Vagina (tissue), 2 donors: ENCODE data around the gene MDFI.

ENCODE experiments used
- CTCF ChIP-seq, 3 experiments: fragments of 450-650 bp in 2 of 3; fragments of 200-600 bp in 1 of 3; sonication (generic) in 1 of 3; IDR thresholded peaks; one replicate each; pipeline ENCODE4 v1.5.1; 2017 to 2019; ENCODE audit warnings: antibody characterized with exemption in 3 of 3, mild to moderate bottlenecking in 2 of 3, moderate library complexity in 2 of 3
- POLR2A ChIP-seq, 2 donors: fragments of 450-650 bp; IDR thresholded peaks; one replicate each; pipeline ENCODE4 v1.6.1; 2017; ENCODE audit warnings: antibody characterized with exemption in 2 of 2, mild to moderate bottlenecking in 2 of 2, moderate library complexity in 2 of 2
- POLR2AphosphoS5 ChIP-seq, 2 donors: sonication (generic); formaldehyde crosslinking; IDR thresholded peaks; one replicate each; pipeline ENCODE4 v1.9.0; 2017; ENCODE audit warnings: antibody characterized with exemption in 2 of 2, mild to moderate bottlenecking in 2 of 2, low read depth in 1 of 2; ENCODE audit not compliant: insufficient read depth in 1 of 2

GRCh38 chr6:41602864-41603608 is 35.2 kb upstream of the MDFI start:
- TF ChIP-seq POLR2AphosphoS5 (IDR thresholded peaks at IDR 0.05; ENCODE audit: insufficient read depth in 1 of 2, low read depth in 1 of 2) (no peak), CTCF (IDR thresholded peaks at IDR 0.05) (peak; percentile 61 to 88 (median 70)), POLR2A (IDR thresholded peaks at IDR 0.05) (no peak)
